Body of pancreas (tissue), 4 donors: Measurements from ENCODE around the gene IGSF3.

Experiments used
- CTCF ChIP-seq, 7 experiments: fragments of 450-650 bp in 4 of 7; fragments of 200-600 bp in 3 of 7; sonication (generic) in 3 of 7; IDR thresholded peaks; one replicate each; pipeline ENCODE4 v1.5.1; 2016 to 2019; ENCODE audit warnings: antibody characterized with exemption in 7 of 7
- POLR2A ChIP-seq, 3 donors: fragments of 450-650 bp; IDR thresholded peaks; one replicate each; pipeline ENCODE4 v1.6.1; 2016; ENCODE audit warnings: antibody characterized with exemption in 3 of 3, mild to moderate bottlenecking in 2 of 3

GRCh38 chr1:116561563-116561962 lies 106.0 kb downstream of the IGSF3 start:
- no peak for TF ChIP-seq CTCF (IDR thresholded peaks at IDR 0.05)
- TF ChIP-seq POLR2A (IDR thresholded peaks at IDR 0.05), result no peak
